Natural killer cell (primary cell): ENCODE data around the gene RFNG. TPM values are rescaled to one million over a fixed set of nuclear protein-coding genes. Genes with fewer than 3 reads are reported as not detected.

ENCODE experiments used
- ATAC-seq, 3 donors: fragments of 150-1000 bp in 2 of 3; fragments of 200-7000 bp in 1 of 3; cut with Tn5 transposase; 1 replicate in 1 of 3; 2 replicates in 2 of 3; pipeline ENCODE4 v1.10.0; 2021; ENCODE audit warnings: mild to moderate bottlenecking in 2 of 3, moderate library complexity in 2 of 3
- DNase-seq, 2 donors: peaks; one replicate each; pipeline versions ENCODE4 v3.0.0 to v3.0.0-alpha.2; 2013 to 2021; ENCODE audit warnings: mixed read lengths in 1 of 2
- H3K27ac ChIP-seq: one replicate; pipeline ENCODE4 v1.5.1; 2013; ENCODE audit warnings: mild to moderate bottlenecking, low read length
- H3K27me3 ChIP-seq: one replicate; pipeline ENCODE4 v1.6.1; 2013; ENCODE audit warnings: low read length; ENCODE audit not compliant: control insufficient read depth, insufficient read depth
- H3K36me3 ChIP-seq: one replicate; pipeline ENCODE4 v1.6.1; 2013; ENCODE audit warnings: low read length; ENCODE audit not compliant: control insufficient read depth, insufficient read depth
- H3K4me1 ChIP-seq: one replicate; pipeline ENCODE4 v1.6.1; 2013; ENCODE audit warnings: low read length; ENCODE audit not compliant: control insufficient read depth, insufficient read depth
- H3K4me3 ChIP-seq: one replicate; pipeline ENCODE4 v1.5.1; 2013; ENCODE audit warnings: low read length
- H3K9me3 ChIP-seq: one replicate; pipeline ENCODE4 v1.6.1; 2013; ENCODE audit warnings: low read length; ENCODE audit not compliant: control insufficient read depth, insufficient read depth
- H3K27ac Mint-ChIP-seq, 2 donors: one replicate each; pipeline ENCODE4 v1.8.0; 2022; ENCODE audit warnings: mild to moderate bottlenecking in 2 of 2, mixed read lengths in 2 of 2, moderate library complexity in 1 of 2
- H3K27me3 Mint-ChIP-seq, 2 donors: one replicate each; pipeline ENCODE4 v1.8.0; 2022; ENCODE audit warnings: low read depth in 2 of 2, mixed read lengths in 2 of 2
- H3K36me3 Mint-ChIP-seq: one replicate; pipeline ENCODE4 v1.8.0; 2022; ENCODE audit warnings: mixed read lengths
- H3K4me1 Mint-ChIP-seq, 2 donors: one replicate each; pipeline ENCODE4 v1.8.0; 2022; ENCODE audit warnings: mixed read lengths in 2 of 2
- H3K4me3 Mint-ChIP-seq: one replicate; pipeline ENCODE4 v1.8.0; 2022; ENCODE audit warnings: mild to moderate bottlenecking, moderate library complexity, mixed read lengths
- H3K9me3 Mint-ChIP-seq, 2 donors: one replicate each; pipeline ENCODE4 v1.8.0; 2022; ENCODE audit warnings: mixed read lengths in 2 of 2
- CTCF ChIP-seq: fragments of 200-600 bp; IDR thresholded peaks from one replicate; pipeline ENCODE4 v1.8.0; 2022; ENCODE audit warnings: antibody characterized with exemption
- WGBS: methylation state at CpG from one replicate; pipeline ENCODE4 v1.1.7; 2013; ENCODE audit warnings: missing lambda C conversion rate; ENCODE audit not compliant: insufficient coverage; 5-methylcytosine and 5-hydroxymethylcytosine counted together
- intact Hi-C: fragments of 100-400 bp; cut with micrococcal nuclease; formaldehyde crosslinking; loops from one replicate; pipeline ENCODE4 v1.14.2; 2022
- total RNA-seq, 4 donors: library from RNA; stranded (reverse); fragments of 120-200 nt in 1 of 4; gene quantifications; one replicate each; pipeline versions ENCODE4 v1.2.3 to v1.2.4, GENCODE V29; 2013 to 2022

Gene RFNG
- total RNA-seq, 3 donors from 2014 or later (not counting 1 experiment from before 2014, with no cell fraction given): 22.7 to 26.7 (median 23.2) TPM

DNA sequence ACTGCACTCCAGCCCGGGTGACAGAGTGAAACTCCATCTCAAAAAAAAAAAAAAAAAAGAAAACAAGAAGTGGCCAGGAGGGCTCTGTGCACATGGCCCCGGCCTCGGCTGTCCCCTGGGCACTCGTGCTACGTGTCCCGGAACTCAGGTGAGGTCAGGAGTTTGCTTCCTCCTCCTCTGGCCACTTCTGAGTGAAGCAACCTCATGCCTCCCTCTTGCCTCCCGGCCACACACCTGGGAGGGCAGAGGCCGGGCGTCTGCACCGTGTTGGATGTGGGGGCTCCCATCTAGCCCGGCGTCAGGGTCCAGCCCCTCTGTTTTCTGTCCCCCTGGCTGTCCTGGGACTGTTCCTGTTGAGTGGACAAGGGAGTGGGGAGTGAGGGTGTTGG lies 52.0 kb downstream of the RFNG start:
- H3K4me3 ChIP-seq: no peak overlapping the region
- 93% methylated on average over 12 of the region's 12 CpGs for WGBS
- ATAC-seq: no peak
- H3K36me3 ChIP-seq: peaks cover 3% of the 10 kb centered on the region
- no peak for DNase-seq
- no peak overlapping the region for H3K27ac ChIP-seq
- no peak overlapping the region for H3K4me3 Mint-ChIP-seq
- no peaks in the 10 kb centered on the region for H3K9me3 Mint-ChIP-seq
- no peaks in the 10 kb centered on the region for H3K27me3 Mint-ChIP-seq
- H3K4me1 Mint-ChIP-seq: no peaks in the 10 kb centered on the region
- intact Hi-C loops: no loop called here
- no peaks in the 10 kb centered on the region for H3K4me1 ChIP-seq
- H3K27ac Mint-ChIP-seq: no peak overlapping the region
- H3K27me3 ChIP-seq: no peaks in the 10 kb centered on the region
- H3K36me3 Mint-ChIP-seq: no peaks in the 10 kb centered on the region
- no peaks in the 10 kb centered on the region for H3K9me3 ChIP-seq
- no peak for TF ChIP-seq CTCF

- H3K9me3 ChIP-seq: no peaks in the 10 kb centered on the region
- DNase-seq (no peak), ATAC-seq (no peak)
- Mint-ChIP-seq H3K27me3 (no peaks in the 10 kb centered on the region), H3K4me1 (no peaks in the 10 kb centered on the region), H3K36me3 (no peaks in the 10 kb centered on the region), H3K4me3 (no peak overlapping the region), H3K27ac (no peak overlapping the region), H3K9me3 (no peaks in the 10 kb centered on the region)
- no peak overlapping the region for H3K27ac ChIP-seq
- no peaks in the 10 kb centered on the region for H3K27me3 ChIP-seq
- no peak for TF ChIP-seq CTCF
- no peak overlapping the region for H3K4me3 ChIP-seq
- intact Hi-C loops: no loop called here
- no peaks in the 10 kb centered on the region for H3K4me1 ChIP-seq
- peaks cover 3% of the 10 kb centered on the region for H3K36me3 ChIP-seq
- WGBS: 89% methylated on average over 14 of the region's 14 CpGs
These were observed 52.7 kb downstream of the RFNG start for GRCh38 chr17:81998691-81999438.

GRCh38 chr17:81998212-81998611 lies 53.4 kb downstream of the RFNG start:
- Mint-ChIP-seq H3K36me3 (no peaks in the 10 kb centered on the region), H3K27me3 (no peaks in the 10 kb centered on the region), H3K4me1 (no peaks in the 10 kb centered on the region), H3K4me3 (no peak overlapping the region), H3K9me3 (no peaks in the 10 kb centered on the region), H3K27ac (no peak overlapping the region)
- ATAC-seq (no peak), DNase-seq (no peak)
- 97% methylated on average over 7 of the region's 7 CpGs for WGBS
- no peak for TF ChIP-seq CTCF
- intact Hi-C loops: no loop called here
- no peak overlapping the region for H3K4me3 ChIP-seq
- peaks cover 3% of the 10 kb centered on the region for H3K36me3 ChIP-seq
- H3K4me1 ChIP-seq: no peaks in the 10 kb centered on the region
- no peak overlapping the region for H3K27ac ChIP-seq
- no peaks in the 10 kb centered on the region for H3K9me3 ChIP-seq
- H3K27me3 ChIP-seq: no peaks in the 10 kb centered on the region

Other genes starting within 250 kb of the RFNG start
- gene GCGR, start 247.7 kb downstream of the RFNG start, total RNA-seq: not detected
- 10 to 100 TPM; 81.1 to 95.5 (median 84.2) TPM for gene MCRIP1, start 218.5 kb downstream of the RFNG start, total RNA-seq
- gene PPP1R27, start 216.8 kb downstream of the RFNG start, total RNA-seq: not detected
- 100 to 1,000 TPM; 334 to 468 (median 386) TPM for gene P4HB, start 191.3 kb downstream of the RFNG start, total RNA-seq
- 100 to 1,000 TPM; 600 to 824 (median 689) TPM for gene ARHGDIA, start 180.5 kb downstream of the RFNG start, total RNA-seq
- gene ALYREF, start 160.2 kb downstream of the RFNG start, total RNA-seq: 100 to 1,000 TPM in 2 of 3 donors, 10 to 100 TPM in 1; 91.5 to 115 (median 105) TPM
- gene ANAPC11, start 160.1 kb downstream of the RFNG start, total RNA-seq: 10 to 100 TPM; 40.1 to 50.9 (median 41.5) TPM
- under 1 TPM in 2 of 3 donors, not detected in 1; 0.18 to 0.31 TPM for gene NPB, start 149.6 kb downstream of the RFNG start, total RNA-seq
- gene PCYT2, start 140.4 kb downstream of the RFNG start, total RNA-seq: 10 to 100 TPM; 30.6 to 34.4 (median 34.2) TPM
- 100 to 1,000 TPM in 1 of 3 donors, 10 to 100 TPM in 2; 75.8 to 102 (median 94.9) TPM for gene SIRT7, start 133.6 kb downstream of the RFNG start, total RNA-seq
- 10 to 100 TPM; 11.9 to 14.6 (median 13.2) TPM for gene MAFG, start 124.1 kb downstream of the RFNG start, total RNA-seq
- gene PYCR1, start 114.5 kb downstream of the RFNG start, total RNA-seq: 1 to 10 TPM in 1 of 3 donors, not detected in 2; 3.4 TPM
- gene MYADML2, start 104.6 kb downstream of the RFNG start, total RNA-seq: not detected
- gene NOTUM, start 90.6 kb downstream of the RFNG start, total RNA-seq: not detected
- gene ASPSCR1, start 74.2 kb downstream of the RFNG start, total RNA-seq: 10 to 100 TPM; 29.7 to 43.5 (median 40.8) TPM
- 10 to 100 TPM; 22.8 to 29.6 (median 27.0) TPM for gene CENPX, start 28.9 kb downstream of the RFNG start, total RNA-seq
- 10 to 100 TPM; 15.9 to 21.6 (median 16.8) TPM for gene LRRC45, start 28.5 kb downstream of the RFNG start, total RNA-seq
- gene RAC3, start 20.1 kb downstream of the RFNG start, total RNA-seq: 1 to 10 TPM in 2 of 3 donors, under 1 TPM in 1; 0.61 to 2.2 (median 2.1) TPM
- 100 to 1,000 TPM in 2 of 3 donors, 10 to 100 TPM in 1; 93.9 to 171 (median 145) TPM for gene DCXR, start 14.1 kb downstream of the RFNG start, total RNA-seq
- 10 to 100 TPM; 78.9 to 87.6 (median 85.3) TPM for gene GPS1, start 87 bp upstream of the RFNG start, total RNA-seq
- 100 to 1,000 TPM; 122 to 144 (median 136) TPM for gene DUS1L, start 14.0 kb upstream of the RFNG start, total RNA-seq
- 10 to 100 TPM; 53.8 to 56.2 (median 54.0) TPM for gene FASN, start 46.4 kb upstream of the RFNG start, total RNA-seq
- gene CCDC57, start 161.0 kb upstream of the RFNG start, total RNA-seq: 10 to 100 TPM; 69.7 to 79.2 (median 75.1) TPM
- 100 to 1,000 TPM; 172 to 365 (median 296) TPM for gene SLC16A3, start 177.2 kb upstream of the RFNG start, total RNA-seq
- gene CSNK1D, start 221.9 kb upstream of the RFNG start, total RNA-seq: 100 to 1,000 TPM; 423 to 475 (median 468) TPM